Measurements from ENCODE around the gene GIN1. TPM values are rescaled to one million over a fixed set of nuclear protein-coding genes. Genes with fewer than 3 reads are reported as not detected.

Gene GIN1
- total and polyA plus RNA-seq, 9 of the 15 experiments (the other 6 are each of a cell fraction or from before 2014, with no cell fraction given) = 2.4 to 9.8 (median 7.8) TPM

DNA sequence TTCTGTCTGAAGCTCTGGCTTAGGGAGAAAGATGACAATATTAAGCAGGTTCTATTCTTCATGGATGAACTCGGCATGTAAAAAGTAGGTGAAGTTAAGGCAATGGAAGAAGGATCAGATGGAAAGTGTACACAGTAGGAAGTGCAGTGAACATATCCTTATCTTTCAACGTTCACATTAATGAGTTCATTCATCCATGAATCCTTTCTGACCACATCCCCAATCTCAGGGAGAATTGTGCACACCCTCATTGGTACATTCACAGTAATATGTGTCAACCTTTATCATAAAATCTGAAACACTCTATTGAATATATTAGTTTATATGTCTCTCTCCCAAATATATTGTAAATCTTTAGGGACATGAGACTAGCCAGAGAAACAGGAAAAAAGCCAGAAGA, 5.5 kb downstream of the GIN1 start (continued):
- TF ChIP-seq ZNF436 (CRISPR knock-in tag; IDR thresholded peaks at IDR 0.05) (no peak), MAFG (tag; conservative IDR thresholded peaks at IDR 0.05) (no peak), GATAD2A (IDR thresholded peaks at IDR 0.05) (no peak), POLR3A (IDR thresholded peaks at IDR 0.05; ENCODE audit: borderline replicate concordance, extremely low read depth, insufficient read depth, insufficient read length) (no peak), YY1 (IDR thresholded peaks at IDR 0.05; ENCODE audit: borderline replicate concordance in 1 of 3, control insufficient read depth in 1 of 3, extremely low read depth in 1 of 3, insufficient read depth in 3 of 3, insufficient read length in 1 of 3, insufficient replicate concordance in 2 of 3, low read depth in 1 of 3, low read length in 2 of 3) (no peak), BDP1 (IDR thresholded peaks at IDR 0.05; ENCODE audit: insufficient read depth, insufficient read length) (no peak), C11orf30 (IDR thresholded peaks at IDR 0.05; ENCODE audit: low read depth) (no peak), RAD51 (IDR thresholded peaks at IDR 0.05; ENCODE audit: borderline replicate concordance, low read depth) (no peak), NFE2 (IDR thresholded peaks at IDR 0.05; ENCODE audit: low read depth) (no peak), GTF2F1 (IDR thresholded peaks at IDR 0.05; ENCODE audit: low read depth, low read length) (no peak), TEAD4 (IDR thresholded peaks at IDR 0.05; ENCODE audit: low read length) (peak; percentile 58; the same call in 1 of the 2 replicates), TEAD4 (CRISPR knock-in tag; IDR thresholded peaks at IDR 0.05; ENCODE audit: borderline replicate concordance) (no peak), MEIS2 (IDR thresholded peaks at IDR 0.05; ENCODE audit: partially characterized antibody) (peak; percentile 66), MAFK (IDR thresholded peaks at IDR 0.05; ENCODE audit: low read length) (no peak), ZNF75A (CRISPR knock-in tag; IDR thresholded peaks at IDR 0.05) (no peak), NR1H2 (CRISPR knock-in tag; IDR thresholded peaks at IDR 0.05) (no peak), REST (IDR thresholded peaks at IDR 0.05; ENCODE audit: borderline replicate concordance) (no peak), REST (CRISPR knock-in tag; IDR thresholded peaks at IDR 0.05; ENCODE audit: low read depth) (no peak)
- TF ChIP-seq, protein P1, sequence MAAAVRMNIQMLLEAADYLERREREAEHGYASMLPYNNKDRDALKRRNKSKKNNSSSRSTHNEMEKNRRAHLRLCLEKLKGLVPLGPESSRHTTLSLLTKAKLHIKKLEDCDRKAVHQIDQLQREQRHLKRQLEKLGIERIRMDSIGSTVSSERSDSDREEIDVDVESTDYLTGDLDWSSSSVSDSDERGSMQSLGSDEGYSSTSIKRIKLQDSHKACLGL (CRISPR knock-in tag; IDR thresholded peaks at IDR 0.05; ENCODE audit: borderline replicate concordance, poor library complexity, severe bottlenecking) = no peak
- TF ChIP-seq, protein P2, sequence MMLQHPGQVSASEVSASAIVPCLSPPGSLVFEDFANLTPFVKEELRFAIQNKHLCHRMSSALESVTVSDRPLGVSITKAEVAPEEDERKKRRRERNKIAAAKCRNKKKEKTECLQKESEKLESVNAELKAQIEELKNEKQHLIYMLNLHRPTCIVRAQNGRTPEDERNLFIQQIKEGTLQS (IDR thresholded peaks at IDR 0.05) = no peak
- TF ChIP-seq, protein P2 (CRISPR knock-in tag; conservative IDR thresholded peaks at IDR 0.05) = no peak
